Measurements from ENCODE around the gene NPIPB8. TPM values are rescaled to one million over a fixed set of nuclear protein-coding genes. Genes with fewer than 3 reads are reported as not detected.
A peak's percentile ranks its signal among the peaks of the same experiment; 100 is the strongest.
"Not testable (repeated sequence)": the region's sequence is repeated elsewhere in the genome, so short reads cannot be mapped to it uniquely, and the experiment has no call there.

NPIPB8 gene
- total RNA-seq, 4 donors from 2014 or later = 1.3 to 2.4 TPM; not detected in 2

DNA sequence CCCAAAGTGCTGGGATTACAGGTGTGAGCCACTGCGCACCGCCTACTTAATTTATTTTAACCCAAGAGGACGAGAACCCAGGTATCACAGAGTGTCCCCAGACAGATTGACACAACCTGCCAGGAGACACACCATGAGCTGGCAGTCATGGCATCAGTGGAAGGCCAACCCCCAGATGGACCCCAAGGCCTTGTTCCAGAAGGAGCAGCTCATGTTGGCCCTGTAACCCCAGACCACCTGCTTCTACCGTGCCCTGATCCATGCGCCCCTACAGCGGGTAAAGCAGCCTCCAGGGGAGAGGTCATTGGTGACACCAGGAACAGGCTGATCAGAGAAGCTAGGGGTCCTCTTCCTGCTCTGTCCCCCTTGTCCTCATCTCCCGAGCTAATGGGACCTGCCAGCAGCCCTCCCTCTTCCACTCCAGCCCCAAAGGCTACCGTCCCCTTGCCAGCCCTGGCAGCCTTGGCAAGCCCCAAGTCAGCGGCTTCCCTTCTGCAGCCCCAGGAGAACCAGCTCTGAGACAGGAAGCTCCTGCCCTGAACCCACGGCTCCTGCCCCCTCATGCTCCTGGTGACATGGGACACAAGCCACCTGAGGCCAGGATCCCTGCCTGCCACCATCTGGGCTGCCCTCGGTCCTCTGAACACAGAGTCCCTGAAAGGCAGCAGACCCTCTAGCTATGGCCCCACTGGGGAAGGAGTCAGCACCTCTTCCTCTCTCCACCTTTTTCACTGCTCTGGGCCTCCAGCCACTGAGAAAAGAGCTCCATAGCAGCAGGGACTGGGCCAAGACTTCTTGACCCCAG lies 34.3 kb upstream of the NPIPB8 start:
- no peaks in the 10 kb centered on the region for H3K4me1 ChIP-seq
- no peak overlapping the region for H3K4me3 ChIP-seq
- no peaks in the 10 kb centered on the region for H3K9me3 ChIP-seq
- no peak for TF ChIP-seq EP300 (IDR thresholded peaks at IDR 0.05)
- TF ChIP-seq POLR2A (IDR thresholded peaks at IDR 0.05) = no peak
- TF ChIP-seq, protein P1, sequence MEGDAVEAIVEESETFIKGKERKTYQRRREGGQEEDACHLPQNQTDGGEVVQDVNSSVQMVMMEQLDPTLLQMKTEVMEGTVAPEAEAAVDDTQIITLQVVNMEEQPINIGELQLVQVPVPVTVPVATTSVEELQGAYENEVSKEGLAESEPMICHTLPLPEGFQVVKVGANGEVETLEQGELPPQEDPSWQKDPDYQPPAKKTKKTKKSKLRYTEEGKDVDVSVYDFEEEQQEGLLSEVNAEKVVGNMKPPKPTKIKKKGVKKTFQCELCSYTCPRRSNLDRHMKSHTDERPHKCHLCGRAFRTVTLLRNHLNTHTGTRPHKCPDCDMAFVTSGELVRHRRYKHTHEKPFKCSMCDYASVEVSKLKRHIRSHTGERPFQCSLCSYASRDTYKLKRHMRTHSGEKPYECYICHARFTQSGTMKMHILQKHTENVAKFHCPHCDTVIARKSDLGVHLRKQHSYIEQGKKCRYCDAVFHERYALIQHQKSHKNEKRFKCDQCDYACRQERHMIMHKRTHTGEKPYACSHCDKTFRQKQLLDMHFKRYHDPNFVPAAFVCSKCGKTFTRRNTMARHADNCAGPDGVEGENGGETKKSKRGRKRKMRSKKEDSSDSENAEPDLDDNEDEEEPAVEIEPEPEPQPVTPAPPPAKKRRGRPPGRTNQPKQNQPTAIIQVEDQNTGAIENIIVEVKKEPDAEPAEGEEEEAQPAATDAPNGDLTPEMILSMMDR (IDR thresholded peaks at IDR 0.05) = no peak
- no peak for DNase-seq (ENCODE audit: low spot score in 2 of 2)
- peaks cover 0 to 31% of the 10 kb centered on the region in 2 donors for H3K27me3 ChIP-seq
- H3K27ac ChIP-seq = no peak overlapping the region
- WGBS, 2 donors = 79 to 80% methylated on average over 11 of the region's 11 CpGs
- H3K36me3 ChIP-seq = peaks cover 0 to 51% (median 0%) of the 10 kb centered on the region in 3 donors

DNA sequence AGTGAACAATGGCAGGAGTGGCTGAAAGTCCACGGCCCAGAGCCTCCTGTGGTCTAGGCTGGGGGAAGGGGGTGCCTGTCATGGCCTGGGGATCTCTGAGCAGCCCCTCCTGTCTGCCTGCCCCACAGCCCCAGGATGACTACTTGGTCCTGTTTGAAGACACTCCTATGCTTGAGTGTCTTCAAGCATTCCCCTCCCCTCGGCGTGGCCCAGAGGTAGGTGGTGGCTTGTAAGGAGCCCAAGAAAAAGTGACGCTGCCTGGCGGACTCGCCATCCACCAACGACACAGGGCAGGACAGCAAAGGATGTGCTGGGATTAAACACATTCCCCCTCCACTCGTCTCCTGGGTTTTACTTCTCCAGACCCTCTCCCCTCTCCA lies 33.7 kb upstream of the NPIPB8 start:
- Histone ChIP-seq H3K9me3 (no peaks in the 10 kb centered on the region), H3K36me3 (peaks cover 0 to 51% (median 0%) of the 10 kb centered on the region in 3 donors), H3K4me1 (peaks cover 0 to 5% (median 0%) of the 10 kb centered on the region in 4 donors), H3K27me3 (peaks cover 0 to 31% of the 10 kb centered on the region in 2 donors), H3K27ac (no peak overlapping the region), H3K4me3 (no peak overlapping the region)
- no peak for DNase-seq (ENCODE audit: low spot score in 2 of 2)
- TF ChIP-seq POLR2A (IDR thresholded peaks at IDR 0.05) (no peak), EP300 (IDR thresholded peaks at IDR 0.05) (no peak)
- TF ChIP-seq, protein P1 (IDR thresholded peaks at IDR 0.05) = no peak
- WGBS, 2 donors = 73% methylated on average over 8 of the region's 8 CpGs

DNA sequence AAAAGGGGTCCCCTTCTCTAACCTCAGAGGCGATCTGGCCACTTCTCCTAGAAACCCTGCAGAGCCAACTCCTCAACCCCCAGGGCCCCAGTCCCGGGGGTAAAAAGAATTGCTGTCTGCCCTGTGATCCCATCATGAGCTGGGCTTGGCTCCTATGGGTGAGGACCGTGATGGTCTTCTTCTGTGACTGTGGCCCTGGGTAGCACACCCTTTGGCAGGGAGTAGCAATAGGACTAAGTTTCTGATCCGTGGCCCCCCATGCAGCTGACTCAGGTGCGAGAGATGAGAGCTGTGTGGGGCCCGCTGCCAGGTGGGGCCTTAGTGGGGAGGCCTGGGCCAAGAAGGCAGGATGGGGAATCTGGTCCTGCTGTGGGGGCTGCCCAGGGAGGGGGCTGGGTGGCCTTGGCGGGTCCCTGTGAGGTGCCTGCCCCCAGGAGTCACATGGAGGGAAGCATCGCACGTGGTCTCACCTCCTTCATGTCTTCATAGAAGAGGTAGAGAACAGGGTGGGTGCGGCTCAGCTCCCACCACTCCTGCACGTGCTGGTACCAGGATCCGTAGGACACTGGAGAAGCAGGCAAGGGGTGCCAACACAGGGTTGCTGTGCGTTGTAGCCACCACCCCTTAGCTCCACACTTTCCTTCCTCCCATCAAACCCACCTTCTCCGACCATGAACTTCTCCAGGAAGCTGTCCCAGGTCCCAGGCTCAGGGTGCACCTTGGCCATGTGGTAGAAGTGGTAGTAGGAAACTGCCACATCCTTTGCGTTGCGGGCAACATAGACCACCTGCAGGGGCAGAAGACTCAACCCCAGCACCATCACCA lies 31.4 kb upstream of the NPIPB8 start:
- Histone ChIP-seq H3K9me3 (no peaks in the 10 kb centered on the region), H3K4me3 (no peak overlapping the region), H3K27me3 (peaks cover 0 to 25% of the 10 kb centered on the region in 2 donors), H3K27ac (no peak overlapping the region), H3K36me3 (peaks cover 0 to 51% (median 0%) of the 10 kb centered on the region in 3 donors), H3K4me1 (peaks cover 0 to 22% (median 3%) of the 10 kb centered on the region in 4 donors)
- TF ChIP-seq EP300 (IDR thresholded peaks at IDR 0.05) (no peak), POLR2A (IDR thresholded peaks at IDR 0.05) (no peak)
- TF ChIP-seq, protein P1 (IDR thresholded peaks at IDR 0.05) = no peak
- DNase-seq (ENCODE audit: low spot score in 2 of 2) = no peak
- WGBS, 2 donors = 88% methylated on average over 15 to 16 of the region's 16 CpGs

DNA sequence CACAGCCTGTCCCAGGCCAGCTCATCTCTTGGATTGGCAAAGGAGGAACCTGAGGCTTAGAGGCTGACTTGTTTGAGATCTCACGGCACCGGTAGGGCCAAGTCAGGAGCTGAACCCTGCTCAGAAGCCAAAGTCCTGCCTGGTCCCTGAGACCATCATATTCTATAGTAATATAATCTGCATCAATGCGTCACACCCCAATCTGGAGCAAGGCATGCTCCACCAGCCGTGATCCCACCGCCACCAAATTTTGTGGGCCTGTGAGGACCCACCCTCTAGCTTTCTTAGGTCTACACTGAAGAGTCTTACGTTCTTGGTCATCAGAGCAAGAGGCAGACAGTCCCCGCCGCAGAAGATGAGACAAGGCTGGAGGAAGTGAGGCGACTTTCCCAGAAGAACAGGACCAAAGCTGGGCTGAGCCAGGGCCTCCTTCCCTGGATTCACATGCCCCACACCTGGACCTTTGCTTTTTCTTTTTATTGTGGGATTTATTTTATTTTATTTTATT lies 30.7 kb upstream of the NPIPB8 start:
- H3K9me3 ChIP-seq = no peaks in the 10 kb centered on the region
- WGBS, 2 donors = 96 to 100% methylated on average over 9 of the region's 9 CpGs
- no peak for TF ChIP-seq EP300 (IDR thresholded peaks at IDR 0.05)
- TF ChIP-seq, protein P1 (IDR thresholded peaks at IDR 0.05) = no peak

DNA sequence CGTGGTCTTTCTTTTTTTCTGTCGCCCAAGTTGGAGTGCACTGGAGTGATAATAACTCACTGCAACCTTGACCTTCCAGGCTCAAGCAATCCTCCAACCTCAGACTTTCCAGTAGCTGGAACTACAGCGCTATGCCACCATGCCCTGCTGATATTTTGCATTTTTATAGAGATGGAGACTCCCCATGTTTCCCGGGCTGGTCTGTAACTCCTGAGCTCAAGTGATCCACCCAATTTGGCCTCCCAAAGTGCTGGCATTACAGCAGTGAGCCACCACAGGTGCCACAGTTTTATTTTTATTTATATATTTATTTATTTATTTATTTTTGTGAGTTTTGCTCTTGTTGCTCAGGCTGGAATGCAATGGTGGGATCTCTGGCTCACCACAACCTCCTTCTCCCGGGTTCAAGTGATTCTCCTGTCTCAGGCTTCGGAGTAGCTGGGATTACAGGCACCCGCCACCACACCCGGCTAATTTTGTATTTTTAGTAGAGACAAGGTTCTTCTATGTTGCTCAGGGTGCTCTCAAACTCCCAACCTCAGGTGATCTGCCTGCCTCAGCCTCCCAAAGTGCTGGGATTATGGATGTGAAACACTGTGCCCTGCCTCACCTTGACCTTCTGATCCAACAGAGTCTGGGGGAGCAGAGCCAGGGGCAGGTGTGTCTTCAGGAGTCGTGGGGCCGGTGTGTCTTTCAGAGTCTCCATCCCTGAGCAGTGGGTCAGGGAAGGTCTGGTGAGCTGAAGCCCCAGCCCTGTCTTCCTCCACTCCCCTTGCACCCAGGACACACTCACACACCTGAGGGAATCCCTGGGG lies 30.0 kb upstream of the NPIPB8 start:
- not testable (repeated sequence) for H3K9me3 ChIP-seq; DNase-seq (ENCODE audit: low spot score in 2 of 2); H3K4me3 ChIP-seq; H3K27ac ChIP-seq
- WGBS, 2 donors = 92 to 94% methylated on average over 10 of the region's 10 CpGs
- Histone ChIP-seq H3K4me1 (peaks cover 0 to 22% (median 3%) of the 10 kb centered on the region in 4 donors), H3K36me3 (peaks cover 0 to 51% (median 0%) of the 10 kb centered on the region in 3 donors), H3K27me3 (peaks cover 0 to 15% of the 10 kb centered on the region in 2 donors)

More for the DNA sequence above, 30.7 kb upstream of the NPIPB8 start:
- DNase-seq (ENCODE audit: low spot score in 2 of 2) = no peak
- Histone ChIP-seq H3K36me3 (peaks cover 0 to 51% (median 0%) of the 10 kb centered on the region in 3 donors), H3K4me3 (no peak overlapping the region), H3K4me1 (peaks cover 0 to 22% (median 3%) of the 10 kb centered on the region in 4 donors), H3K27ac (no peak overlapping the region), H3K27me3 (peaks cover 0 to 20% of the 10 kb centered on the region in 2 donors)

DNA sequence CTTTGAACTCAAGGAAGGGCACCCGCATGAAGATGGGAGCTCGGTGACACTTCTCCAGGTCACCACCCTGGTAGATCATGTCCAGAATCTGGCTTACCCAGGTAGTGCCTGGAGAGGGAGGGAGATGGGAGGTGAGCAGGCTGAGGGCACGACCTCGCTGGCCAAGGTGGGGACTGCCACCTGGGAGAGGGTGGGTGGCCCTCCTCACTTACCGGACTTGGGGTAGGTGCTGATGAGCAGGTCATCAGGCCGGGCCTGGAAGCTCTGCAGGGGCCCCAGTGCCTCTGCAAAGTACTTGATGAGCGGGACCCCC lies 29.4 kb upstream of the NPIPB8 start:
- DNase-seq (ENCODE audit: low spot score in 2 of 2) = peak in 1 of 2 donors; percentile 2
- Histone ChIP-seq H3K27me3 (peaks cover 0 to 10% of the 10 kb centered on the region in 2 donors), H3K36me3 (peaks cover 0 to 49% (median 0%) of the 10 kb centered on the region in 3 donors), H3K4me1 (peaks cover 0 to 22% (median 3%) of the 10 kb centered on the region in 4 donors)
- WGBS, 2 donors = 94 to 96% methylated on average over 6 to 7 of the region's 7 CpGs
- H3K27ac ChIP-seq, H3K9me3 ChIP-seq, H3K4me3 ChIP-seq: not testable (repeated sequence)

DNA sequence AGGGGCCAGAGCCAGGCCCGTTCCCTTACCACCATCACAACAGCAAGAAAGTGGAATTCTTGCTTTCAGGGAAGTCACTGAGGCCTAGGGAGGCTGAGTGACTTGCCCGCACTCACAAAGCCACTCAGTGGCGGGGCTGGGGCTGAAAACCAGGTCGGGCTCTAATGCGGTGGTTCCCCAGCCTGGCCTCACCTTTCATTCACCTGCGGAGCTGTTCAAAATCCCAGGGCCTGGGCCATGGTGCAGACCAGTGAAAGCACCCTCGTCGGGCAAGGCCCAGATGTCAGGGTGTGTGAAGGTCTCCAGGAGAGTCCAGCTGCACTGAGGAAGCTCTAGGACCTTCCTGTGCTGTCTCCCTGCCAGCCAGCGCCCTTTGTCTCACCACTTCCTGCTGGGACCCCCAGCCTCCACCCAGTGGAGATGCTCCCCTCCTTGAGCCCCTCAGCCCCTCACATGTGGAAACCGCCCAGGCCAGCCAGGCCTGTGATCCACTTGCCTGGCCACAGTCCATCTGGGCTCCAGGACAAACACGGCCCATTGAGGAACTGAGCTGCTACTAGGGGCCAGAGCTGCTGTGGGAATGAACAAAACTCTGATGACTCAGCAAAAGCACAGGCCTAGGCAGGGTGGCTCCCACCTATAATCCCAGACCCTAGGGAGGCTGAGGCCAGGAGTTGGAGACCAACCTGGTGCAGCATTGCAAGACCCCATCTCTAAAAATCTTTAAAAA lies 28.8 kb upstream of the NPIPB8 start:
- peak in 1 of 2 donors; percentile 3 for DNase-seq (ENCODE audit: low spot score in 2 of 2)
- H3K27me3 ChIP-seq, H3K9me3 ChIP-seq: not testable (repeated sequence)
- H3K4me3 ChIP-seq = peak overlapping the region; percentile 22 to 53 (median 25)
- H3K4me1 ChIP-seq = peaks cover 0 to 22% (median 3%) of the 10 kb centered on the region in 4 donors
- WGBS, 2 donors = 70 to 71% methylated on average over 8 to 11 of the region's 11 CpGs
- H3K36me3 ChIP-seq = peaks cover 0 to 43% (median 0%) of the 10 kb centered on the region in 3 donors
- H3K27ac ChIP-seq = peak overlapping the region in 2 of 4 donors; percentile 73 to 75
